DMS 273 (cell line): ENCODE results near the gene PCAT6.
"Not testable (repeated sequence)": the region's sequence is repeated elsewhere in the genome, so short reads cannot be mapped to it uniquely, and the experiment has no call there.

ENCODE experiments used
- DNase-seq: peaks from one replicate; lab custom pipeline; 2025; ENCODE audit not compliant: unreplicated experiment; lab: John Stamatoyannopoulos, UW

Gene PCAT6

GRCh38 chr1:202810615-202811295 is at the start of gene PCAT6:
PCAT6 (plus strand) TSS chr1:202810954.
- peak; percentile 97 for DNase-seq

DNA sequence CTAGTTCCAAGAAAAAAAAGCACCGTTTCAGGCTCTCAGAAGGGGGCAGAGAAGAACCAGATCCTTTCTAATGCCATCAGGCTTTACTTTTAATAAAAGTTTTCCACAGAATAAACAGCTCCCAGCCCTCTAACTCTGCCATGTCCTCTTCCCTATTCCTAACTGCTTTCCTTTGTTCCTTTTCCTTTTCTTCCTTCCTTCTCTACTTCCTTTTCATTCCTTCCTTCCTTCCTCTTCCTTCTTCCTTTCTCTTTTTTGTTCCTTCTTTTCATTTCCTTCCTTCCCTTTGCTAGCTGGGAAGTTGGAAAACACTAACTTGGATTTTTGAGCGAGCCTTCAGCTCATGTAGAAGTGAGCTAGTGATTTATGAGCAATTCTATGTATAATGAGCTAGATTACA is 48.7 kb upstream of the PCAT6 start:
- DNase-seq = no peak

GRCh38 chr1:202765721-202766120 is 45.0 kb upstream of the PCAT6 start:
- no peak for DNase-seq

- DNase-seq = no peak
These were observed 40.6 kb upstream of the PCAT6 start for GRCh38 chr1:202770135-202770534.

GRCh38 chr1:202781180-202781579 is 29.6 kb upstream of the PCAT6 start:
- no peak for DNase-seq

DNA sequence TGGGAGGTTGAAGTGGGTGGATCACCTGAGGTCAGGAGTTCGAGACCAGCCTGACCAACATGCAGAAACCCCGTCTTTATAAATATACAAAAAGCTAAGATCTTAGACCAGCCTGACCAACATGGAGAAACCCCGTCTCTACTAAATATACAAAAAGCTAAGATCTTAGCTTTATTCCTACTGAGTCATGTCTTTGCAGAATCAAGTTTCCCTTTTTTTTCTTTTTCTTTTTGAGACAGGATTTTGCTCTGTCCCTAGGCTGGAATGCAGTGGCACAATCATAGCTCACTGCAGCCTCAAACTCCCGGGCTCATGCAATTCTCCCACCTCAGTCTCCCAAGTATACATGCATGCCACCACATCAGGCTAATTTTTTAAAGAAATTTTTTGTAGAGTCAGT is 23.9 kb upstream of the PCAT6 start:
- DNase-seq = no peak

DNA sequence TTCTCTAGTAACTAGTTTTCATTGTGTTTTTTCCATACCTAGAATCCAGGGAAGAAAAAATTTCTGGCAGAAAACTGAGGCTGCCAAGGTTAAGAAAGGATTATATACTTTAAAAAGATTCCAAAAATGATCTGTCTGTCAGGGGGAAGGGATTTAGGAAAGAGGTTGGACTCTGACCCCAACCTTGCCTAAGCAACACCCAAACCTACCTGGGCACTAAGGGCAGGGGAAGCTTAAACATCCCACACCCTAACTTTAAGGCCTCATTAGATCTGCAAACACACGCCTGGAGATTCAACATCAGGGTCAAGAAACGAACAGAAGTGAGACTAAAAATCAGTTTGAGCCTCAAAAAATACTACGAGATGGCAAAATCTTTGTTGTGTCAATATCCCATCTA is 22.0 kb upstream of the PCAT6 start:
- no peak for DNase-seq

DNA sequence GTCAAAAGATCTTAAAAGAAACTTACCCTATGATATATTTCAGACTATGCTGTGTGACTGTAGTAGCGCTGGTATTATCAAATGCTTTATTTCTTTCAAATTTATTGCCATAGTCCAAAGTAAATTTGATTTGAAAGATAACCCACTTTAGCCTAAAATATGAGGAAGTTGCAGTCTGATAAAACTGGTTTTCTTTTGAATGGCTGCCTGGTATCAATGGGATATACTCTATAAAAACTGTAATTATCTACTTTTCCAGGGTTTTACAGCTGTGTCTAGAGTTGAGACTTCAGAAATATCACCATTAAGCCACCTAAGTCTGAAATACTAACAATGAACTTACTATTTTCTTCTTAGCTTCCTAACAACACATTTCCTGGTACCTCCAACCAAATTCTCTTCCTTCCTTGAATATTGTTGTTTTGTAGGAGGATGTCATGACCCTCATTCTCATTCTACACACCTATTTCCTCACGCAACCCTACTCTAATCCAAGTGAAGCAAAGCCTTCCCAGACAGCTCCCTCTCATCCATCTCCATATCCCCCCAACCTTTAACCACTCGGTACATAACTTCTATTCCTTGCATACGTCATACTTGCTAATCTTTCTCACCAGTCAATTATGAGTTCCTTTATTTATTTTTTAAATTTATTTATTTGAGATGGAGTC is 19.5 kb upstream of the PCAT6 start:
- no peak for DNase-seq

GRCh38 chr1:202794051-202794740 is 16.6 kb upstream of the PCAT6 start:
- DNase-seq = no peak

DNA sequence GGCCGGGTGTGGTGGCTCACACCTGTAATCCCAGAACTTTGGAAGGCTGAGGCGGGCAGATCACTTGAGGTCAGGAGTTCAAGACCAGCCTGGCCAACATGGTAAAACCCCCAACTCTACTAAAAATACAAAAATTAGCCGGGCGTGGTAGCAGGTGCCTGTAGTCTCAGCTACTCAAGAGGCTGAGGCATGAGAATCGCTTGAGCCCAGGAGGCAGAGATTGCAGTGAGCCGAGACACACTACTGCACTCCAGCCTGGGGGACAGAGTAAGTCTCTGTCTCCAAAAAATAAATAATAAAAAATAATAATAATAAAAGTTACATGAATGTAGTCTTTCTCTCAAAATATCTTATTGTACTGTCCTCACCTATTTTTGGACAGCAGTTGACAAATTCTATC is 15.8 kb upstream of the PCAT6 start:
- not testable (repeated sequence) for DNase-seq

DNA sequence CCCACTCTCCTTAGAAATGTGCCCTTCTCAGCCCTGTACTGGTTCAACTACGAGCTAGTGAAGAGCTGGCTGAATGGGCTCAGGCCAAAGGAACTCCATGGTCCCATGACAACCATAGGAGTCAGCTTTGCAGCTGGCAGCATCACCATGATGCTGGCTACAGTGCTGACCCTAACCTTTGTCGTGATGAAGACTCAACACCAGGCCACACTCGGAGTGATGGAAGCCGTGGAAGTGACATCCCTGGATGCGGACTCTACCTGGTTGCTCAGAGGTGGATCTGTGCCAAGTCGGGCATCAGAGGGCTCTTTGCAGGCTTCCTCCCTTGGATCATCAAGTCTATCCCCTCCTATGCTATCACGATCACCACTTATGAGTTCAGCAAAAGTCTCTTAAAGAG is 14.1 kb upstream of the PCAT6 start:
- no peak for DNase-seq

GRCh38 chr1:202798260-202798659 is 12.5 kb upstream of the PCAT6 start:
- DNase-seq = no peak

- no peak for DNase-seq
These were observed 11.9 kb upstream of the PCAT6 start for GRCh38 chr1:202798792-202799331.

DNA sequence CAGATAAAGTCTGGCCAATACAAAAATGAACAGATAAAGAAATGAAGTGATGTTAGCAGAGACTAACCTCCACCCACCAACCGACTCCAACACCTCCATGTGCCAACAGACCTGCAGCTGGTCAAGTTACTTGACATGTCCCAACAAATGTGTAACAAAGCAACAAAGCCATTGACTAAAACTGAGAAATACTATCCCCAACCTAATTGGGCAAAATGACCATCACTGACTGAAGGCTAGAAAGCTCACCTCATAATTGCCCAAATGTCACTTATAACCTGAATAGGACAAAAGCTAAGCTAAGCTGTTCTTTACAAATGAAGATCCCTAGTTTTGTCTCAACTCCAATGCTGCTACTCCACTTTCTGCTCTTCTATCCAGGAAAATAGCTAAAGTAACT is 10.0 kb upstream of the PCAT6 start:
- no peak for DNase-seq

- DNase-seq = no peak
These were observed 9.6 kb upstream of the PCAT6 start for GRCh38 chr1:202801175-202801574.

DNA sequence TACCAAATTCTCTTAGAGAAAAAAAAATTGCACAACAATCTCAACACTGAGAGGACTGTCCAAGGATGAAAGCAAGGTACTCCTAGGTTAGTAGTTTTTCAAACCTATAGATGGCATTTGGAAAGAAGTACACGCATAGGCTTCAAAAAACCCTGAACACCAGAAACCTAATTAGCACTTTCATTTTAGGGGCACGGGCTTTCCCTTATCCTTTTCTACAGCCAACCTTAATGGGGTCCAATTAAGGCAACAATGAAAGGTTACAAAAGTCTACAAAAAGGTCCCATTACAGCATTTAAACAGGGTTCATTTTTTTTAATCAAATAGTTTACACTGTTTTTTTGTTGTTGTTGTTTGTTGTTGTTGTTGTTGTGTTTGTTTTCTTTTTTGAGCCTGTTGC is 8.7 kb upstream of the PCAT6 start:
- no peak for DNase-seq

DNA sequence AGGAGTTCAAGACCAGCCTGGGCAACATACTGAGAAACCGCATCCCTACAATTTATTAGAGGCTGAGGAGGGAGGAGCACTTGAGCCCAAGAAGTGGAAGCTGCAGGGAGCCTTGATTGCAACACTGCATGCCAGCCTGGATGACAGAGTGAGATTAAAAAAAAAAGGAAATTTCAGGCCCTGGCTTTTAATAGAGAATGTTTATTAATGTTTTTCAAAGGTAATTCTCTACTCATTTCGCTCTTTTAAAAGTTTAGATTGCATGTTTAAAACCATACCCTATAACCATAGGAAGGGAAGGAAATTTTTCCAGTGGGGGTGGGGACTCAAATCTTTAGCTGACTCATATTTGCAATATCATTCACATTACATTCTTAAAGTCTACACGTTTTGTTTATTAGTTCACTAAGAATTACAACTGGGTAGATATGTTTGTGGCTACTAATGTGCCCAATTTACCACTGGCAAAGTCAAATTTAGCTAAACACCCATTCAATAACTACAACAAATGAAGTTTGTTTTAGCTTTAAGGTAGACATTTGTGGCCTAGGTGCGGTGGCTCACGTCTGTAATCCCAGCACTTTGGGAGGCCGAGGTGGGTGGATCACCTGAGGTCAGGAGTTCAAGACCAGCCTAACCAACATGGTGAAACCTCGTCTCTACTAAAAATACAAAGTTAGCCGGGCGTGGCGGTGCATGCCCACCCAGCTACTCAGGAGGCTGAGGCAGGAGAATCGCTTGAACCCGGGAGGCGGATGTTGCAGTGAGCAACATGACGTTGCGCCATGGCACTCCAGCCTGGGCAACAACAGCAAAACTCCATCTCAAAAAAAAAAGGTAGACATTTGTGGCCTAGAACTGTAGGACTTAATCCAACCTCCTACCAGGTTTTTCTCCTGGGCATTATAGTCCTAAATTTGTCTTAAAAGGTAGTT is 7.5 kb upstream of the PCAT6 start:
- DNase-seq = no peak

GRCh38 chr1:202804126-202804525 is 6.6 kb upstream of the PCAT6 start:
- DNase-seq = no peak

DNA sequence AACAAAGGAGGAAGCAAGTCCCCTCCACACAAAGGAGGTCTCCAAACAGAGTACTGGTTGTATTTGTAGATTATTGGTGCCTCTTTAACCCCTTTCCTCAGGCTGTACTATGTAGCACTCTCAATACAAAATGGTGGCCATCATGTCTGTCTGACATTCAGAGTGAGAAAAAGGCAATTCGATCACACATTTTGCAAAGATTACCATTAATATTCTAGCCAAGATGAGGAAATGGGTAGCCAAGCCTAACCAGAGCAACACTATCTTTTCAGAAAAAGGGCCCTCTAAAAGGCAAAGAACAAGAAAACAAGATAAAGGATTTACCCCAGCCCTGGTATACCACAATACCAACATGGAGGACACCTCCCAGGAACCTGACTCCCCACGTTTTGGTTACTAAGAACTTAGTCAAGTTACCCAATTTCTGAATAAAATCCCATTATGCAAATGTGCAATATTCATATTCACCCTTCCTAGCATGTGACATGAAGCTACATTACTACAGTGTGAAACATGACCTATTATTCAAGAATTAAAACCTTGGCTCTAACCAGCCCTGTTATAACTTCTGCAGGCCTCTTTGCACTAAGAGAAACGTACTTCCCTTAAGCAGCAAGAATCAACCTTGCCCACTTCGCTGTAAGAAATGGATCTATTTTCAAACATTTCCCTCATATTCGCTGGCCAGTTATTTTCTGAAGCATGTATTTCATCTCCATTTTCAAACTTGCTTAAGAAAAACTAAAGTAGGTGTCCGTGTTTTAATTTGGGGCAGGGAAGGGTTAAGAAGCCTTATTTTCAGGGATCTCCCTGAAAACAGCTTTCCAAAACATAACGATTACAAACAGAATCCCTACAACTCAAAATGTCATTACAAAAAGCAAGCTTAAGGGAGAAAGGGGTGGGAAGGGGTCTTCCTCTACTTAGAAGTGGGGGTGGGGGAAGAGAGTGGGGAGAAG is 4.6 kb upstream of the PCAT6 start:
- peak; percentile 29 for DNase-seq
